K562 (cell line): ENCODE results near the gene PAIP2. TPM values are rescaled to one million over a fixed set of nuclear protein-coding genes. Genes with fewer than 3 reads are reported as not detected.

Source experiments
- AFF4 ChIP-seq: sonication (generic); formaldehyde crosslinking; IDR thresholded peaks from 2 replicates; pipeline ENCODE4 v1.8.0; 2023; ENCODE audit warnings: mild to moderate bottlenecking, missing genetic modification reagents
- BACH1 ChIP-seq: fragments of 200-800 bp; sonication (Bioruptor generic); IDR thresholded peaks from 2 replicates; pipeline ENCODE4 v1.6.1; 2016; ENCODE audit warnings: missing genetic modification characterization, missing compliant biosample characterization
- FUS ChIP-seq: fragments of 200-400 bp; formaldehyde crosslinking; optimal IDR thresholded peaks from 2 replicates; pipeline ENCODE3; 2017; ENCODE audit warnings: low read depth, low read length
- GATAD2B ChIP-seq: fragments of 450-650 bp; IDR thresholded peaks from 2 replicates; pipeline ENCODE4 v1.6.1; 2017; ENCODE audit warnings: mild to moderate bottlenecking, borderline replicate concordance
- GMEB1 ChIP-seq: fragments of 250-450 bp; sonication (Bioruptor Pico); IDR thresholded peaks from 2 replicates; pipeline ENCODE4 v1.4.0; 2020; ENCODE audit warnings: mild to moderate bottlenecking
- KLF6 ChIP-seq: fragments of 250-450 bp; sonication (Bioruptor Pico); IDR thresholded peaks from 2 replicates; pipeline ENCODE4 v1.4.0; 2020; ENCODE audit warnings: mild to moderate bottlenecking, moderate library complexity, borderline replicate concordance
- MITF ChIP-seq: IDR thresholded peaks from 2 replicates; pipeline ENCODE4 v1.6.1; 2014; ENCODE audit warnings: antibody characterized with exemption
- MTA2 ChIP-seq: fragments of 450-650 bp; IDR thresholded peaks from 2 replicates; pipeline ENCODE4 v1.6.1; 2016; ENCODE audit warnings: low read depth
- NCOR1 ChIP-seq: fragments of 450-650 bp; IDR thresholded peaks from 2 replicates; pipeline ENCODE4 v1.6.1; 2016; ENCODE audit warnings: mild to moderate bottlenecking, moderate library complexity
- NFIC ChIP-seq: fragments of 450-650 bp; IDR thresholded peaks from 2 replicates; pipeline ENCODE4 v1.6.1; 2017; ENCODE audit warnings: mild to moderate bottlenecking, inconsistent platforms
- RBM25 ChIP-seq: fragments of 200-400 bp; formaldehyde crosslinking; IDR thresholded peaks from 2 replicates; pipeline ENCODE4 v1.6.1; 2018; ENCODE audit warnings: low read length, low read depth, moderate library complexity; ENCODE audit not compliant: severe bottlenecking
- RUNX1 ChIP-seq: sonication (generic); IDR thresholded peaks from 2 replicates; pipeline ENCODE4 v1.6.1; 2016; ENCODE audit warnings: antibody characterized with exemption, low read depth
- SNRNP70 ChIP-seq: fragments of 200-400 bp; formaldehyde crosslinking; optimal IDR thresholded peaks from 2 replicates; pipeline ENCODE3; 2017; ENCODE audit warnings: low read depth, low read length
- YY1 ChIP-seq, 3 experiments: IDR thresholded peaks; 2 replicates each; pipeline ENCODE4 v1.6.1; 2011; ENCODE audit warnings: low read length in 2 of 3, mild to moderate bottlenecking in 2 of 3, moderate library complexity in 2 of 3, borderline replicate concordance in 1 of 3, control low read depth in 1 of 3, low read depth in 1 of 3; ENCODE audit not compliant: insufficient read depth in 3 of 3, insufficient replicate concordance in 2 of 3, control insufficient read depth in 1 of 3, insufficient read length in 1 of 3; ENCODE audit errors: extremely low read depth in 1 of 3
- ZBTB26 ChIP-seq: fragments of 450-650 bp; formaldehyde crosslinking; IDR thresholded peaks from 2 replicates; pipeline ENCODE4 v1.4.0; 2022; ENCODE audit warnings: missing genetic modification characterization
- ZNF277 ChIP-seq: fragments of 250-450 bp; sonication (Bioruptor Pico); IDR thresholded peaks from 2 replicates; pipeline ENCODE4 v1.8.0; 2022; ENCODE audit warnings: inconsistent platforms, mild to moderate bottlenecking, moderate library complexity, borderline replicate concordance
- ZNF589 ChIP-seq: fragments of 200-800 bp; sonication (Bioruptor generic); IDR thresholded peaks from 2 replicates; pipeline ENCODE4 v1.6.1; 2016; ENCODE audit warnings: low read depth, missing genetic modification characterization, missing compliant biosample characterization
- polyA plus RNA-seq, 8 experiments: library from polyadenylated mRNA; depleted of rRNA in 4 of 8; stranded (reverse) in 5 of 8; unstranded in 3 of 8; fragments of >200 nt; fragmentation: Nextera tagmentation in 2 of 8; fragmentation: Illumina TruSeq in 1 of 8; extraction: Ambion mirVana in 2 of 8; extraction: Trizol in 1 of 8; gene quantifications; 2 replicates each; pipeline versions ENCODE4 v1.2.1 to v1.2.3, GENCODE V29; 2011 to 2014; ENCODE audit warnings: inconsistent platforms in 1 of 8, missing spikeins in 1 of 8
- total RNA-seq, 7 experiments: library from RNA; depleted of rRNA in 6 of 7; stranded (reverse); fragments of >200 nt in 6 of 7; fragmentation: Illumina TruSeq in 2 of 7; extraction: Trizol in 2 of 7; gene quantifications; 2 replicates each; pipeline versions ENCODE4 v1.2.1 to v1.2.3, GENCODE V29; 2011 to 2021; ENCODE audit warnings: low replicate concordance in 1 of 7

PAIP2 gene
- total and polyA plus RNA-seq, 9 of the 15 experiments (the other 6 are each of a cell fraction or from before 2014, with no cell fraction given): 78.3 to 187 (median 128) TPM

GRCh38 chr5:139294374-139295165 is 47.1 kb upstream of the PAIP2 start (continued):
- TF ChIP-seq YY1 (IDR thresholded peaks at IDR 0.05; ENCODE audit: borderline replicate concordance in 1 of 3, control insufficient read depth in 1 of 3, extremely low read depth in 1 of 3, insufficient read depth in 3 of 3, insufficient read length in 1 of 3, insufficient replicate concordance in 2 of 3, low read depth in 1 of 3, low read length in 2 of 3) (peak; percentile 58 to 90 (median 88)), FUS (no peak), ZNF589 (CRISPR knock-in tag) (no peak), RUNX1 (no peak), GATAD2B (no peak), MITF (no peak), BACH1 (tag) (no peak), RBM25 (no peak), KLF6 (no peak), ZNF277 (CRISPR knock-in tag) (no peak), NFIC (no peak; the same call in 1 of the 2 replicates), GMEB1 (peak; percentile 19; the same call in 1 of the 2 replicates), AFF4 (CRISPR knock-in tag) (peak; percentile 5; the same call in 1 of the 2 replicates), NCOR1 (peak; percentile 38), ZBTB26 (no peak), SNRNP70 (no peak), MTA2 (no peak)
